Prostate gland (tissue), 2 donors: ENCODE measurements around the gene EIF6. TPM values are rescaled to one million over a fixed set of nuclear protein-coding genes. Genes with fewer than 3 reads are reported as not detected.

ENCODE experiments used
- DNase-seq: peaks from one replicate; pipeline ENCODE4 v3.0.0-alpha.2; 2019; ENCODE audit warnings: low spot score
- H3K27ac ChIP-seq, 2 donors: fragments of 200-600 bp; sonication (generic); 2 replicates each; pipeline ENCODE4 v1.5.1; 2017 to 2019
- H3K27me3 ChIP-seq: fragments of 200-600 bp; sonication (generic); replicated peaks from 2 replicates; pipeline ENCODE4 v1.5.1; 2019; ENCODE audit not compliant: insufficient read depth
- H3K36me3 ChIP-seq, 2 donors: fragments of 200-600 bp; sonication (generic); 1 replicate in 1 of 2; 2 replicates in 1 of 2; pipeline versions ENCODE4 v1.5.1 to v1.8.1; 2017 to 2019
- H3K4me1 ChIP-seq: fragments of 200-600 bp; sonication (generic); replicated peaks from 2 replicates; pipeline ENCODE4 v1.5.1; 2019
- H3K4me3 ChIP-seq, 2 donors: fragments of 200-600 bp; sonication (generic); 2 replicates each; pipeline ENCODE4 v1.5.1; 2017 to 2019
- H3K9me3 ChIP-seq: fragments of 200-600 bp; sonication (generic); 2 replicates; pipeline ENCODE4 v1.5.1; 2017
- CTCF ChIP-seq, 4 experiments: fragments of 200-600 bp in 2 of 4; fragments of 450-650 bp in 2 of 4; sonication (generic) in 2 of 4; IDR thresholded peaks; 1 replicate in 3 of 4; 2 replicates in 1 of 4; pipeline ENCODE4 v1.5.1; 2016 to 2019; ENCODE audit warnings: antibody characterized with exemption in 4 of 4, mild to moderate bottlenecking in 2 of 4, moderate library complexity in 2 of 4
- POLR2A ChIP-seq: fragments of 450-650 bp; IDR thresholded peaks from one replicate; pipeline ENCODE4 v1.6.1; 2016; ENCODE audit warnings: antibody characterized with exemption, mild to moderate bottlenecking
- POLR2AphosphoS5 ChIP-seq: sonication (generic); formaldehyde crosslinking; IDR thresholded peaks from one replicate; pipeline ENCODE4 v1.6.1; 2017; ENCODE audit warnings: antibody characterized with exemption
- WGBS: methylation state at CpG from one replicate; pipeline ENCODE4 v1.1.5; 2018; 5-methylcytosine and 5-hydroxymethylcytosine counted together
- intact Hi-C: fragments of 100-400 bp; cut with DNase I; formaldehyde crosslinking; loops from one replicate; pipeline ENCODE4 v1.14.2; 2022
- total RNA-seq, 2 donors: library from RNA; depleted of rRNA; stranded (reverse); fragments of >200 nt; gene quantifications; one replicate each; pipeline ENCODE4 v1.1.0, GENCODE V29; 2016

Gene EIF6
- total RNA-seq, 2 donors from 2014 or later = 78.2 to 93.9 TPM

- H3K9me3 ChIP-seq = no peaks in the 10 kb centered on the region
- H3K27me3 ChIP-seq = no peaks in the 10 kb centered on the region
- no peak overlapping the region for H3K27ac ChIP-seq
- TF ChIP-seq POLR2AphosphoS5 (no peak), POLR2A (no peak), CTCF (IDR thresholded peaks at IDR 0.05) (no peak)
- H3K36me3 ChIP-seq = no peaks in the 10 kb centered on the region
- DNase-seq = no peak
- H3K4me3 ChIP-seq = no peak overlapping the region
- WGBS = 23% methylated on average over 2 of the region's 2 CpGs
- intact Hi-C loops = no loop called here
- no peaks in the 10 kb centered on the region for H3K4me1 ChIP-seq
Observed at GRCh38 chr20:35243986-35244385, 40.6 kb downstream of the EIF6 start.

- no peaks in the 10 kb centered on the region for H3K9me3 ChIP-seq
- H3K27ac ChIP-seq = no peak overlapping the region
- intact Hi-C loops = no loop called here
- no peaks in the 10 kb centered on the region for H3K27me3 ChIP-seq
- no peak for DNase-seq
- H3K4me3 ChIP-seq = no peak overlapping the region
- H3K36me3 ChIP-seq = no peaks in the 10 kb centered on the region
- TF ChIP-seq POLR2AphosphoS5 (no peak), POLR2A (no peak)
- no peaks in the 10 kb centered on the region for H3K4me1 ChIP-seq
- 68% methylated on average over 2 of the region's 2 CpGs for WGBS
Observed at GRCh38 chr20:35243317-35243716, 41.3 kb downstream of the EIF6 start.

- no peaks in the 10 kb centered on the region for H3K4me1 ChIP-seq
- no peaks in the 10 kb centered on the region for H3K9me3 ChIP-seq
- TF ChIP-seq POLR2AphosphoS5 = no peak
- intact Hi-C loops = no loop called here
- no peaks in the 10 kb centered on the region for H3K36me3 ChIP-seq
- H3K27me3 ChIP-seq = no peaks in the 10 kb centered on the region
- 88% methylated on average over 2 of the region's 2 CpGs for WGBS
- no peak overlapping the region for H3K27ac ChIP-seq
- no peak overlapping the region for H3K4me3 ChIP-seq
- DNase-seq = no peak
Observed at GRCh38 chr20:35240811-35241293, 43.7 kb downstream of the EIF6 start.

GRCh38 chr20:35240083-35240810 lies 44.3 kb downstream of the EIF6 start:
- TF ChIP-seq POLR2A (no peak), CTCF (IDR thresholded peaks at IDR 0.05) (no peak), POLR2AphosphoS5 (no peak)

GRCh38 chr20:35238735-35239134 lies 45.8 kb downstream of the EIF6 start:
- Histone ChIP-seq H3K4me3 (no peak overlapping the region), H3K27me3 (no peaks in the 10 kb centered on the region), H3K9me3 (no peaks in the 10 kb centered on the region), H3K36me3 (no peaks in the 10 kb centered on the region), H3K4me1 (no peaks in the 10 kb centered on the region), H3K27ac (no peak overlapping the region)
- TF ChIP-seq POLR2AphosphoS5 (no peak), CTCF (IDR thresholded peaks at IDR 0.05) (no peak), POLR2A (no peak)
- no peak for DNase-seq
- intact Hi-C loops = no loop called here
- WGBS = 86% methylated on average over 5 of the region's 5 CpGs

More at GRCh38 chr20:35240083-35240810, 44.3 kb downstream of the EIF6 start:
- Histone ChIP-seq H3K9me3 (no peaks in the 10 kb centered on the region), H3K27me3 (no peaks in the 10 kb centered on the region), H3K4me3 (no peak overlapping the region), H3K4me1 (no peaks in the 10 kb centered on the region), H3K27ac (no peak overlapping the region), H3K36me3 (no peaks in the 10 kb centered on the region)
- WGBS = 65% methylated on average over 5 of the region's 5 CpGs
- DNase-seq = no peak
- intact Hi-C loops = no loop called here

- no peak for DNase-seq
- intact Hi-C loops = no loop called here
- TF ChIP-seq CTCF (IDR thresholded peaks at IDR 0.05) = no peak
- no peak for TF ChIP-seq POLR2A
- no peak for TF ChIP-seq POLR2AphosphoS5
- Histone ChIP-seq H3K27ac (no peak overlapping the region), H3K36me3 (no peaks in the 10 kb centered on the region), H3K4me1 (no peaks in the 10 kb centered on the region), H3K4me3 (no peak overlapping the region), H3K9me3 (no peaks in the 10 kb centered on the region), H3K27me3 (no peaks in the 10 kb centered on the region)
- 88% methylated on average over 4 of the region's 4 CpGs for WGBS
Observed at GRCh38 chr20:35238170-35238569, 46.4 kb downstream of the EIF6 start.
